GM21619 (cell line): Measurements from ENCODE around the gene RAB6B.

Experiments
- ATAC-seq: cut with Tn5 transposase; IDR thresholded peaks from one replicate; pipeline ENCODE4 v1.9.1; 2021; ENCODE audit not compliant: unreplicated experiment

Gene RAB6B

GRCh38 chr3:133896002-133896761, 500 bp upstream of the RAB6B start:
- no peak for ATAC-seq

DNA sequence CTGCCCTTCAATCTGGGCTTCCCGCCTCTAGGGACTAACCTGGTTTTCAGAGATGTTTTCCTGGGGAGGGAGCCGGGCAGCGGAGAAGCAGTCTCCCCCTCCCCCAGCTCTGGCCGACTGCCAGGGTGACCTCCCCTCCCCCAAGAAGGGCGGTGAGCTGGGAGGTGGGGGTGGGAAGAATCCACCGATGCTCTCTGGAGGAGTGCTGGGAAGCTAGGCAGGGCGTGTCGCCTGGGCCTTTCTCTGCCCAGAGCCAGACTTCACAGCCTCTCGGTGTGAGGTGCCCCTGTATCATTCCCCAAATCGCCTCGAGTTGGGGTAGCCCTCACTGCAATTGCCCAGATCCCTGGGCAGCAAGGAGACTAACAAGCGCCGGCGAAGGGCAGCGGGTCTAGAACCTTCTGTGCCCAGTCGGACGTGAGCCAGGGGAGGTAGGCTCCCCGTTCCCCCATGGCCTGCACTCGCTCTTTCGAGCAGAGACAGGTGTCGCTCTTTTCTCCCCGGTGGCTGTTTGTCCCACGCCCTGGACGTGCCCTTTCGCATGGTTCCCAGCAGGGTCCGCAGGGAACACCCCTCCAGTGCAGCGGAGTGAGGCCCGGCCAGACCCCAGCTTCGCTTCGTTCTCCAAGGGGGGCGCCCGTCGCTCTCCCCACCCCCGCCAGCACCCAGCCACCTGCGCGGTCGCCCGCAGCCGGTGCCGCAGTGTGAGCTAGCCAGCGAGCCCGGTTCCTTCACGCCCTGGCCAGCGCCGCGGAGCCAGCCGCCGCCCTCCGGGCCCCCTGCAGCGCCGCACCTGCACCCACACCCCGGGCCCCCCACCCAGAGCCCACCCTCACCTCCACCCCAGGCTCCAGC, 1.1 kb downstream of the RAB6B start:
- no peak for ATAC-seq

GRCh38 chr3:133893683-133894352, 1.9 kb downstream of the RAB6B start:
- ATAC-seq, result no peak

DNA sequence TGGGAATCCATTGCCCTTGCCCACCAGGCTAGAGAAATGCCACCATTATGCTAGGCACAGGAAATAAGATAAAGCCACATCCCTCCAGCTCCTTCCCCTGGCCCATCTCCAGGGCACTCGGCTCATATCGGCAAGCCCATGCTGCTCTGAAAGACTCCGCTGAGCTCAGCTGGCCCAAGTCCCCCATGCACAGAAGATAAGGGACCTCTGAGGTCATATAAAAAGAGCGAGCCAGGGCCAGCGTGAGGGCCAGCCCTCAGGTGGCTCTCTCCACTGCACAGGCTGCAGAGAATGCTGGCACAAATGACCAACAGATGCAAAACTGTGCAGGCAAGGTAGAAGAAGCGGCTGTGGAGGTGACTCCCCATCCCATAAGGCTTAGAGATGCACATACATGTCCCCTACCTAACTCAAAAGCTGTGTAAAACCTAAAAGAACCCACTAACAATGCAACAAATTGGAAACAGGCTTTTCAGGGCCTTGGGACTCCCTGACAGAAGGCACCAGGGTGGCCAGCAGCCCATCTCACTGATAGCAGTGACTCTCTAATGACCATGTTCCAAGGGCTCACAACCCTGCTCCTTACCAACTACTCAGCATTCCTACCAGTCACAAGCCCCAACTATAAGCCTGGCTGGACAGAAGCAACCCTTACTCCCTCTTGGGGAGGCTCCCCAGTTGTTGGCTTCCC, 3.0 kb downstream of the RAB6B start:
- no peak for ATAC-seq

DNA sequence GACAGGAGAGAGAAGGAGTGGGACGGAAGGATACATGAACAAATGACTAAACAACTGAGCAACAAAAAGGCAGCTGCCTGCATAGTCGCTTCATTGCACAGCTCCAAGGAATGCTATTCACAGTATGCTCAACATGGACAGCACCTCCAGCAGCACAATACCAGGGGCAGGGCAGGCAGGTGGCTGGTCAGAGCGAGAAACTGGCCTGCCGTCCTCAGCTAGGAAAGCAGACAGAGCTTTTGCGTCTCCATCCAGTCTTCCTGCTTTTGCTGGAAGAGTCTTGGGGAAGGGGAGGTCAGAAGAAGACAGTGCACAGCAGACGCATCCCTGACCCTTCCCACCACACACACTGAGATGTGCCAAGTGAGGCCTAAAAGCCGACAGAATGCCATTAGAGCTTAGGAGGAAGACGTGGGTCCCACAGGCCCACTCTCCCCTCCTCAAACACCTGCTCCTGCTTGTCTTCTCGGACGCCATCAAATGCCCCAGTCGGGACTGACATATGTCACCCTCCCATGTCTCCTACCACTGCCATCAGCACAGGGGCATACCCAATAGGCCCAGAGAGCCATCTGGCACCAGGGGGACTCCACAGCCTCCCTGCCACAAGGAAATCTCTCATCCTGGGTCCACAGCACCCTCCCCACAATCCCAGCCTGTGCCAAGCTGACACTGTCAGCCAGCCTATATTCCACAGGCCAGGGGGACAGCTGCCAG, 3.9 kb downstream of the RAB6B start:
- ATAC-seq, result no peak

GRCh38 chr3:133890972-133891644, 4.6 kb downstream of the RAB6B start:
- ATAC-seq, result no peak

DNA sequence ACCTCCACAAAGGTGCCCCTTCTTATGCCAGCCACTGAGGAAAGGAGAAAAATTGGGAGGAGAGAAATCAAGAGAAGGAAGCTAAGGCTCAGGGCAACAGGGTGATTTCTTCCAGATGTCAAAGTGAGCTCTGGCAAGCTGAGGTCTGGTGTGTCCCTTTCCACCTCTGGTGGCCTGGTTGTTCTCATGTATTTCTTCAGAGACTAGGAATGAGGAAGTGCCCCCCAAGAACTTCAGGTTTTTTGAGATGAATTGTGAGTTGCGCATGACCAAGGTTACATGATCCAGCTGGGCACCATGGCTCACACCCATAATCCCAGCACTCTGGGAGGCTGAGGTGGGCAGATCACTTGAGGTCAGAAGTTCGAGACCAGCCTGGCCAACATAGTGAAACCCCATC, 5.6 kb downstream of the RAB6B start:
- no peak for ATAC-seq

DNA sequence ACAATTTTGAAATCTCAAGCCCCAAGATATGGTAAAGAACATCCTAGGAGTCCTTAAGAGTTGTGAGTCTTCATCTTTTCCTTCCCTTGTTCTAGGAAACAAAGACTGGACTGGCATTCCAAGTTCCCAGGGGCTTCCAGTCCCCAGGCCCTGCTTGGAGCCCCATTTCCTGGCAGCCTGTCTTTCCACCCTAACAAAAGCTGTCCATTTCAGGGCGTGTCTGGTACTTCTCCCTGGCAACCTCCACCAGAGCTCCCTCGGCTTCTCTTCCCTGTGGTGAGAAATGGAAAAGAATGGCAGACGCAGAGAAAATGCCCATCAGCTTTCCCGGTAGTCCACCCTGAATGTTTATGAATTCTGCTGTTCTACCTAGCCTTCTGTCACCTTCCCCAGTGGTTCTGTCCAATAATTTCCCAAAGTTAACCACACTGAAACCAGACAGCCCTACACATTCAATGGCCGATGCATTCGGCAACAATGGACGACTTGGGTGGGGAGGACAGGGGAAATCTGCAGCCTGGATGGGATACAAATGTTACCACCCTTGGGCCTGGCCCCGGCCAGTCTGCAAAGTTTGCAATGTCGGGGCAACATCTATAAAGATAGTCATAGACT, 6.8 kb downstream of the RAB6B start:
- ATAC-seq, result no peak

DNA sequence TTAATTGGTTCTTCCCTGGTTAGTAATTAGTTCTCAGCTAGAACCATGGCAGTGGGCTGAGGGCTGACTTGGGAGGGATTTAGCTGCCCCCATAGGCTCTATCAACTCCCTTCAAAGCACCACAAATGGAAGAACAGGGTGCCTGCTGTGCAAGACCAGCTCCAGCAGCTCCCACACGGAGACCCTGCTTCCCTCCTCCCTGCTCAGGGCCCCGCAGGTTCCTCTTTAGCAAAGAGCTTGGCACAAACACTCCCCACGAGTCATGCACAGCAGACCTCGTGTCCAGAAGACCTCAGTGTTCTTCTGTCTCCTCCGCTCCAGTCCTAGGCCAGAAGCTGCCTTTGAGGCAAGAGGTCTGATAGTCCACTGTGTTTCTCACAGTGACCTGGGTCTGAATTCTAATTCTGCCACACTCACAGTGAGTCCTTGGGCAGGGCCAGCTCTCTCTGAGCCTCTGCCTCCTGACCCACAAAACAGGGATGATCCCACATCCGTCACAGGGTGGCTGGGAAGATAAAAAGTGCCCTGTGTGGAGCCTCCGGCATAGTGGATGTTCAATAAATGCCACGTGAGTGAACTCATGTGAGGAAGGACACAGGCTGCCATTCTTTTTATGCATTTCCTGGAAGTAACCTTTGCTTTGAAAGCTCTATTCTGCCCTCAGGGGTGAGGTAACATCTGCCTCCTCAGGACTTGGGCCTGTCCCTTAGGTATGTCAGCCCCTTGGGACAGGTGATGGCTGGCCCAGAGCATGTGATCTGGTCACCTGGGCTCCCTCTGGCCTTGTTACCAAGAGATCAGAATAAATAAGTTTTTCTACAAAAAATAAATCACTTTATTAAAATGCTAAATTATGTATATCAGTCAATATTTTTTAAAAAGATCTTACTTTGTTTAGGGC, 7.6 kb downstream of the RAB6B start:
- no peak for ATAC-seq

- no peak for ATAC-seq
Measured at GRCh38 chr3:133887074-133887802, 8.4 kb downstream of the RAB6B start.

DNA sequence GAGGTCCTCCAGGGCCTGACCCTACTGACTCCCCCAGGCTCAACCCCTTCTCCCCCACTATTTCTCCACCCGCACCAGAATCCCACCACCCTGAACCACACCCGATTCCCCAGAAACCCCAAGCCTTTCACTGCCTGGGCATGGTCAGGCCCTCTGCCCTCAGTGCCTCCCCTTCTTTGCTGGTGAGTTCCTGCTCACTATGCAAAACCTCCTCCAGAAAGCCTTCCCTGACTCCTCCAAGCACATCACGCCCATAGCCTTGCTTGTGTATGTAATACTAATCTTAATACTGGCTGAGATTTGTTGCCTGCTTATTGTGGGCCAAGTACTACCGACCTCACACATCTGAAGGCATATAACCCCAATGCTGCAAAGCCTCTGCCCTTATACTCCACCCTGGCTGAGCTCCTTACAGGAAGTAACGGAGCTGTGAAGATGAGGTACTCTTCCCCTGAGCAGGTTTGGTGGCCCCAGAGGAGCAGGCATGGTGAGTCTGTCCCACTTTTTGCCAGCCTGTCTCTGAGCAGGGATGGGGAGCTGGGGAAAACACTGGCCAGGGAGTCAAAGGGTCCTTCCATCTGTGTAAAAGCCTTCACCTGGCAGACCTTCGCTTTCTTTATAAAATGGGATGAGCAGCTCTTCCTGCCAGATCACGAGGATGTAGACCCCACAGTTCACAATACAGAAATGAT, 9.5 kb downstream of the RAB6B start:
- ATAC-seq, result no peak

DNA sequence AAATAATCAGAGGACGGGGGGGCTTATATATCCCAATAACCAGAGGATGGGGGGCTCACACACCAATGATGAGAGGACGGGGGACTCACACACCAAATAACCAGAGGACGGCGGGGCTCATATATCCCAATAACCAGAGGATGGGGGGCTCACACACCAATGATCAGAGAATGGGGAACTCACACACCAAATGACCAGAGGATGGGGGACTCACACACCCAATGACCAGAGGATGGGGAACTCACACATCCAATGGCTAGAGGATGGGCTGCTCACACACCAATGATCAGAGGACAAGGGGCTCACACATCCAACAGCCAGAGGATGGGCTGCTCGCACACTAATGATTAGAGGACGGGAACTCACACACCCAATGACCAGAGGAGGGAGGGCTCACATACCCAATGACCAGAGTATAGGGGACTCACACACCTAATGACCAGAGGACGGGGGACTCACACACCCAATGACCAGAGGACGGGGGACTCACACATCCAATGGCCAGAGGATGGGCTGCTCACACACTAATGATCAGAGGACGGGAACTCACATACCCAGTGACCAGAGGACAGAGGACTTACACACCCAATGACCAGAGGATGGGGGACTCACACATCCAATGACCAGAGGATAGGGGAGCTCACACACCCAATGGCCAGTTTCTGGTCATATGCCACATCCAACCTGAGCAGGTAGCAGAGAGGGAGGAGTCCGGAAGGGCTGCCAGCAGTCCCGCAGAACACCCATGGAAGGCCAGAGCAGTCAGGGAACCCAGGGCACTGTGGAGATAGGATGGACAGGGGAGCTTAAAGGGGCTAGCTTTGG, 10.6 kb downstream of the RAB6B start:
- no peak for ATAC-seq

DNA sequence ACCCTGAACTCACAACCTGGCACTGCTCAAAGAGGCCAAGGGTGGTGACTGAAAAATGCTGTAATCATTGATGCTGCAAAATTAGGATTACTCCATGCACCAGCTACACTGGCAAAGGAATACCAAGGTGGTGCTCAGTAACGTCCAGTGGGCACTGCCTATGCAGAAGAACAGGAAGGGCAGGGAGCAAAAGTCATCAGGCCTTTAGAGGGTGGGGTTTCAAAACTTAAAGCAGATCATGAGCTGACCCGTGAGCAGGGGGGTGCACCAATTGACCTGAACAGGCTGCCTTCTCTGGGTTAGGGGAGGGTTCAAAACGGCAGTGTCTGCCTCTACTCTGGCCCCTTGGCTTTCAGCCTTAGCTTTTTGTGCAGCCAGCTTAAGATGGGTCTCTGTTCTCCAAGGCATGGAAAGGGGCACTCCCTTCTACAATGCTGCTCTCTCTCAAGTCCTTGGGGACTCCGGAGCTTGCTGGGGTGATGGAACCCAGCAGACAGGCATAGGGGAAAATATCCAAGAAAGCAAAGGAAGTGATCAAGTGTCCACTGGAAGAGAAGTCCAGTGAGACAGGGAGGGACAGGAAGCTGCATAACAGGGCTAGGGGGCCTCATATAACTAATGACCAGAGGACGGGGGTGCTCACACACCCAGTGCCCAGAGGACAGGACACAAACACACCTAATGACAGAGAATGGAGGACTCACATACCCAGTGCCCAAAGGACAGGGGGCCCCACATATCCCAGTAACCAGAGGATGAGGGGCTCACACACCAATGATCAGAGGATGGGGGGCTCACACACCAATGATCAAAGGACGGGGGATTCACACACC, 11.4 kb downstream of the RAB6B start:
- no peak for ATAC-seq

GRCh38 chr3:133883641-133884040, 12.0 kb downstream of the RAB6B start:
- ATAC-seq, result no peak

- no peak for ATAC-seq
Measured at GRCh38 chr3:133882986-133883586, 12.6 kb downstream of the RAB6B start.
